ENCODE data around the gene CRB2.

The CRB2 gene

DNA sequence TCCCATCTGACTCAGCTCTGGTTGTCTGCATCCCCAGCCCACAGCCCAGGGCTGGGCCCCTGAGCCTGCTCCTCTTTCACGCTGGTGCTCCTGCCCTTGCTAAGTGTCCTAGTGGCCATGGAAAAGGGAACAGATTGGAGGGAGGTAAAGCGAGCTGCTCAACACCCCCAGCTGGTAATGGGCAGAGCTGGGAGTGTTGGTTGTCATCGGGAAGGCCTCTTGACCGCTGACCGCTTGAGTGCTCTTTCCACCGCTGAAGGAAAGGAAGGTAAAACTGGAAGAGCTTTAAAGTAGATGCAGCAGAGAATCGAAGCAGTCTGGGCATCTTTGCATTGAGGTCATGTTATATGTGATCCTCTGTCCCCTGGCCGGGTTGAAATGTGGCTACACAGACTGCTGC, 60.2 kb downstream of the CRB2 start:
- TF ChIP-seq, protein P1, sequence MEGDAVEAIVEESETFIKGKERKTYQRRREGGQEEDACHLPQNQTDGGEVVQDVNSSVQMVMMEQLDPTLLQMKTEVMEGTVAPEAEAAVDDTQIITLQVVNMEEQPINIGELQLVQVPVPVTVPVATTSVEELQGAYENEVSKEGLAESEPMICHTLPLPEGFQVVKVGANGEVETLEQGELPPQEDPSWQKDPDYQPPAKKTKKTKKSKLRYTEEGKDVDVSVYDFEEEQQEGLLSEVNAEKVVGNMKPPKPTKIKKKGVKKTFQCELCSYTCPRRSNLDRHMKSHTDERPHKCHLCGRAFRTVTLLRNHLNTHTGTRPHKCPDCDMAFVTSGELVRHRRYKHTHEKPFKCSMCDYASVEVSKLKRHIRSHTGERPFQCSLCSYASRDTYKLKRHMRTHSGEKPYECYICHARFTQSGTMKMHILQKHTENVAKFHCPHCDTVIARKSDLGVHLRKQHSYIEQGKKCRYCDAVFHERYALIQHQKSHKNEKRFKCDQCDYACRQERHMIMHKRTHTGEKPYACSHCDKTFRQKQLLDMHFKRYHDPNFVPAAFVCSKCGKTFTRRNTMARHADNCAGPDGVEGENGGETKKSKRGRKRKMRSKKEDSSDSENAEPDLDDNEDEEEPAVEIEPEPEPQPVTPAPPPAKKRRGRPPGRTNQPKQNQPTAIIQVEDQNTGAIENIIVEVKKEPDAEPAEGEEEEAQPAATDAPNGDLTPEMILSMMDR (IDR thresholded peaks at IDR 0.05; ENCODE audit: insufficient read depth, low read length), result no peak
- no peak for TF ChIP-seq GABPA (IDR thresholded peaks at IDR 0.05; ENCODE audit: low read depth)
- no peak for TF ChIP-seq SPI1 (IDR thresholded peaks at IDR 0.05; ENCODE audit: borderline replicate concordance, low read depth)
- TF ChIP-seq, protein P2, sequence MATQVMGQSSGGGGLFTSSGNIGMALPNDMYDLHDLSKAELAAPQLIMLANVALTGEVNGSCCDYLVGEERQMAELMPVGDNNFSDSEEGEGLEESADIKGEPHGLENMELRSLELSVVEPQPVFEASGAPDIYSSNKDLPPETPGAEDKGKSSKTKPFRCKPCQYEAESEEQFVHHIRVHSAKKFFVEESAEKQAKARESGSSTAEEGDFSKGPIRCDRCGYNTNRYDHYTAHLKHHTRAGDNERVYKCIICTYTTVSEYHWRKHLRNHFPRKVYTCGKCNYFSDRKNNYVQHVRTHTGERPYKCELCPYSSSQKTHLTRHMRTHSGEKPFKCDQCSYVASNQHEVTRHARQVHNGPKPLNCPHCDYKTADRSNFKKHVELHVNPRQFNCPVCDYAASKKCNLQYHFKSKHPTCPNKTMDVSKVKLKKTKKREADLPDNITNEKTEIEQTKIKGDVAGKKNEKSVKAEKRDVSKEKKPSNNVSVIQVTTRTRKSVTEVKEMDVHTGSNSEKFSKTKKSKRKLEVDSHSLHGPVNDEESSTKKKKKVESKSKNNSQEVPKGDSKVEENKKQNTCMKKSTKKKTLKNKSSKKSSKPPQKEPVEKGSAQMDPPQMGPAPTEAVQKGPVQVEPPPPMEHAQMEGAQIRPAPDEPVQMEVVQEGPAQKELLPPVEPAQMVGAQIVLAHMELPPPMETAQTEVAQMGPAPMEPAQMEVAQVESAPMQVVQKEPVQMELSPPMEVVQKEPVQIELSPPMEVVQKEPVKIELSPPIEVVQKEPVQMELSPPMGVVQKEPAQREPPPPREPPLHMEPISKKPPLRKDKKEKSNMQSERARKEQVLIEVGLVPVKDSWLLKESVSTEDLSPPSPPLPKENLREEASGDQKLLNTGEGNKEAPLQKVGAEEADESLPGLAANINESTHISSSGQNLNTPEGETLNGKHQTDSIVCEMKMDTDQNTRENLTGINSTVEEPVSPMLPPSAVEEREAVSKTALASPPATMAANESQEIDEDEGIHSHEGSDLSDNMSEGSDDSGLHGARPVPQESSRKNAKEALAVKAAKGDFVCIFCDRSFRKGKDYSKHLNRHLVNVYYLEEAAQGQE (IDR thresholded peaks at IDR 0.05; ENCODE audit: insufficient replicate concordance, low read depth), result no peak
- TF ChIP-seq POLR2AphosphoS5 (IDR thresholded peaks at IDR 0.05; ENCODE audit: low read depth), result no peak
- DNase-seq (ENCODE audit: low read depth in 1 of 2, low spot score in 1 of 2), result no peak

DNA sequence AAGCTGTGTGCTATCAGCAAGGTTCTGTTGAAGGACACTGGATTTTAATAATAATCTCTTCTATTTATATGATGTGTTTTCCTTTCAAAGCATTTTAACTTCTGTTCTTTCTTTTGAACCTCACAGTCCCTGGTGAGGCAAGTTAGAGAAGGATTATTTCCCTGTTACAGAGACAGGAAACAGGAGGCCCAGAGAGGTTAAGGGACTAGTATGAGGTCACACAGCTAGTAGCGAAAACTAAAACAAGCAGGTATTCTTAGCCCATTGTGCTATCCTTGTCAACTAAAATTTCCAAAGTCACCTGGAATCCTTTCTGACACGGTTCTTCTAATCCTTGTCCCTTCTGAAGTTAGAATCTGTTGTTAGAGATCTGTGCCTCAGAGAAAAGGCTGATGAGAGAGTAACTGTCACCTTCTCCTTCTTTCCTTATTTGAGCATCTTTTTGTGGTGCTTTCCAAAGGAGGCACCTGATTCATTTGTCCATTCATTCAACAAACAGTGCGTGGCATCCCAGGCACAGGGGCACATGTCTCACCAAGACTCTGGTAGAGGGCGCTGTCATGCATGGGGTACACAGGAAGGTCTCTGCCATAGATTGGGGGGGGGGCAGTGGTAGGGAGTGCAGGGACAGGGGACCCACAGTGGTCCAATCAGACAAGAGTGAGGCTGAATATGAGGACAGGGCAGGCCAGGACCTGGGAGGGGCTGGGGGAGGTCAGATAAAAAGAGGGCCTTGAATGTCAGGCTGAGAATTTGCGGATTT, 61.5 kb downstream of the CRB2 start:
- Histone ChIP-seq H3K27ac (replicated peaks) (no peak overlapping the region), H3K27me3 (ENCODE audit: insufficient read depth, poor library complexity, severe bottlenecking) (no peaks in the 10 kb centered on the region), H3K4me3 (replicated peaks; ENCODE audit: insufficient read depth, low read length) (no peak overlapping the region)
- TF ChIP-seq GABPA (IDR thresholded peaks at IDR 0.05; ENCODE audit: low read depth) (no peak), SPI1 (IDR thresholded peaks at IDR 0.05; ENCODE audit: borderline replicate concordance, low read depth) (no peak)
- TF ChIP-seq, protein P1 (IDR thresholded peaks at IDR 0.05; ENCODE audit: insufficient read depth, low read length), result no peak
- TF ChIP-seq, protein P2 (IDR thresholded peaks at IDR 0.05; ENCODE audit: insufficient replicate concordance, low read depth), result no peak
- no peak for DNase-seq (ENCODE audit: low read depth in 1 of 2, low spot score in 1 of 2)

More for the DNA sequence above, 60.2 kb downstream of the CRB2 start:
- Histone ChIP-seq H3K4me3 (replicated peaks; ENCODE audit: insufficient read depth, low read length) (no peak overlapping the region), H3K27me3 (ENCODE audit: insufficient read depth, poor library complexity, severe bottlenecking) (no peaks in the 10 kb centered on the region), H3K27ac (replicated peaks) (no peak overlapping the region)

DNA sequence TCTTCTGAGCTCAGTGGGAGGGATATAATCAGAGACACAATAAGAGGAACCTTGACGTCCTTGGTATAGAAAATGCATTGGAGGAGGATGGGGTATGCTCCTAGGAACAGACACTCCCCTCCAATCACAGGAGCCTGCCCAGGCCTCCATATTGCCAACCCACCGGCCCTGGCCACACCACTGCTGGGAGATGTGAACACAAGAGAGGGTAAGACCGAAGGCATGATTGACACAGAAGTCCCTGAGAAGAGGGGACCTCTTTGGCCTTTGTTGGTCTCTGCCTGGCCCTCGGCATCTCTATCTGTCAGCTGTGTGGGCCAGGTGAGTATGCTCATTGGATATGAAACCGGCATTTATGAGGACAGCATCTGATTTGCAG, 62.0 kb downstream of the CRB2 start:
- no peak overlapping the region for H3K4me3 ChIP-seq (replicated peaks; ENCODE audit: insufficient read depth, low read length)
- DNase-seq (ENCODE audit: low read depth in 1 of 2, low spot score in 1 of 2), result no peak
- no peak overlapping the region for H3K27ac ChIP-seq (replicated peaks)
- TF ChIP-seq, protein P1 (IDR thresholded peaks at IDR 0.05; ENCODE audit: insufficient read depth, low read length), result no peak
- TF ChIP-seq POLR2AphosphoS5 (IDR thresholded peaks at IDR 0.05; ENCODE audit: low read depth) (no peak), GABPA (IDR thresholded peaks at IDR 0.05; ENCODE audit: low read depth) (no peak), SPI1 (IDR thresholded peaks at IDR 0.05; ENCODE audit: borderline replicate concordance, low read depth) (no peak)
- TF ChIP-seq, protein P2 (IDR thresholded peaks at IDR 0.05; ENCODE audit: insufficient replicate concordance, low read depth), result no peak
- H3K27me3 ChIP-seq (ENCODE audit: insufficient read depth, poor library complexity, severe bottlenecking), result no peaks in the 10 kb centered on the region
